CD14-positive monocyte (primary cell): Measurements from ENCODE around the gene DNMT3A. TPM values are rescaled to one million over a fixed set of nuclear protein-coding genes. Genes with fewer than 3 reads are reported as not detected.

Experiments
- DNase-seq, 3 donors: peaks; one replicate each; pipeline ENCODE4 v3.0.0-alpha.2; 2011 to 2022
- H2AFZ ChIP-seq: 2 replicates; pipeline ENCODE4 v1.6.0; 2012; ENCODE audit warnings: mild to moderate bottlenecking, low read depth, low read length, inconsistent platforms; ENCODE audit not compliant: insufficient read depth, poor library complexity, severe bottlenecking
- H3K27ac ChIP-seq, 2 donors: 1 replicate in 1 of 2; 2 replicates in 1 of 2; pipeline ENCODE4 v1.5.1; 2012 to 2013; ENCODE audit warnings: low read length in 2 of 2, control low read depth in 1 of 2, inconsistent platforms in 1 of 2, low read depth in 1 of 2, mild to moderate bottlenecking in 1 of 2
- H3K27me3 ChIP-seq, 2 donors: one replicate each; pipeline versions ENCODE4 v1.6.0 to v1.6.1; 2011 to 2013; ENCODE audit warnings: low read length in 2 of 2; ENCODE audit not compliant: control insufficient read depth in 2 of 2, insufficient read depth in 2 of 2
- H3K36me3 ChIP-seq, 2 donors: replicated peaks in 1 of 2; 1 replicate in 1 of 2; 2 replicates in 1 of 2; pipeline versions ENCODE4 v1.5.1 to v1.6.1; 2012 to 2013; ENCODE audit warnings: low read length in 2 of 2, control low read depth in 1 of 2, inconsistent platforms in 1 of 2, mild to moderate bottlenecking in 1 of 2; ENCODE audit not compliant: insufficient read depth in 2 of 2, control insufficient read depth in 1 of 2
- H3K4me1 ChIP-seq, 2 donors: 1 replicate in 1 of 2; 2 replicates in 1 of 2; pipeline versions ENCODE4 v1.5.1 to v1.6.1; 2012 to 2013; ENCODE audit warnings: low read length in 2 of 2, control low read depth in 1 of 2, inconsistent platforms in 1 of 2, mild to moderate bottlenecking in 1 of 2, moderate library complexity in 1 of 2; ENCODE audit not compliant: insufficient read depth in 2 of 2, control insufficient read depth in 1 of 2
- H3K4me2 ChIP-seq: replicated peaks from 2 replicates; pipeline ENCODE3; 2012; ENCODE audit warnings: low read length, moderate library complexity, mild to moderate bottlenecking; ENCODE audit not compliant: poor library complexity, severe bottlenecking; ENCODE audit errors: extremely low read depth
- H3K4me3 ChIP-seq, 3 experiments: fragments of 200-600 bp in 1 of 3; sonication (generic) in 1 of 3; replicated peaks in 1 of 3; 1 replicate in 2 of 3; 2 replicates in 1 of 3; pipeline ENCODE4 v1.5.1; 2011 to 2013; ENCODE audit warnings: low read length in 3 of 3, mild to moderate bottlenecking in 3 of 3, control low read depth in 2 of 3, low read depth in 2 of 3, inconsistent platforms in 1 of 3, moderate library complexity in 1 of 3
- H3K79me2 ChIP-seq: 2 replicates; pipeline ENCODE4 v1.6.0; 2012; ENCODE audit warnings: mild to moderate bottlenecking, control low read depth, inconsistent platforms, low read length, moderate library complexity; ENCODE audit not compliant: insufficient read depth
- H3K9ac ChIP-seq: 2 replicates; pipeline ENCODE4 v1.6.0; 2017; ENCODE audit warnings: low read length, mild to moderate bottlenecking; ENCODE audit not compliant: insufficient read depth, poor library complexity, severe bottlenecking
- H3K9me3 ChIP-seq, 2 donors: replicated peaks in 1 of 2; 1 replicate in 1 of 2; 2 replicates in 1 of 2; pipeline versions ENCODE4 v1.5.1 to v1.6.1; 2012 to 2013; ENCODE audit warnings: low read length in 2 of 2, control low read depth in 1 of 2; ENCODE audit not compliant: control insufficient read depth in 1 of 2, insufficient read depth in 1 of 2
- H4K20me1 ChIP-seq: 2 replicates; pipeline ENCODE4 v1.6.0; 2012; ENCODE audit warnings: mild to moderate bottlenecking, low read length, control low read depth, moderate library complexity; ENCODE audit not compliant: insufficient read depth
- H3K27ac Mint-ChIP-seq, 7 donors: one replicate each; pipeline ENCODE4 v1.8.0; 2020; ENCODE audit warnings: mild to moderate bottlenecking in 7 of 7, mixed read lengths in 7 of 7, moderate library complexity in 6 of 7, inconsistent platforms in 2 of 7
- H3K27me3 Mint-ChIP-seq, 3 donors: one replicate each; pipeline ENCODE4 v1.8.0; 2021 to 2022; ENCODE audit warnings: low read depth in 3 of 3, mild to moderate bottlenecking in 3 of 3, mixed read lengths in 3 of 3, moderate library complexity in 3 of 3, inconsistent platforms in 1 of 3
- H3K36me3 Mint-ChIP-seq, 2 donors: one replicate each; pipeline ENCODE4 v1.8.0; 2020; ENCODE audit warnings: mixed read lengths in 2 of 2, inconsistent platforms in 1 of 2, mild to moderate bottlenecking in 1 of 2
- H3K4me1 Mint-ChIP-seq: one replicate; pipeline ENCODE4 v1.8.0; 2020; ENCODE audit warnings: mild to moderate bottlenecking, mixed read lengths
- H3K4me3 Mint-ChIP-seq, 2 donors: one replicate each; pipeline ENCODE4 v1.8.0; 2020; ENCODE audit warnings: mild to moderate bottlenecking in 2 of 2, mixed read lengths in 2 of 2, moderate library complexity in 1 of 2
- H3K9me3 Mint-ChIP-seq, 7 donors: one replicate each; pipeline ENCODE4 v1.8.0; 2020 to 2022; ENCODE audit warnings: mixed read lengths in 7 of 7, mild to moderate bottlenecking in 6 of 7, moderate library complexity in 6 of 7, inconsistent platforms in 2 of 7
- CTCF ChIP-seq: fragments of 200-600 bp; IDR thresholded peaks from one replicate; pipeline ENCODE4 v1.8.0; 2022; ENCODE audit warnings: antibody characterized with exemption, mild to moderate bottlenecking
- WGBS: methylation state at CpG from one replicate; pipeline ENCODE4 v1.1.5; 2013; ENCODE audit warnings: missing lambda C conversion rate; ENCODE audit not compliant: insufficient coverage; 5-methylcytosine and 5-hydroxymethylcytosine counted together
- intact Hi-C, 2 donors: fragments of 100-400 bp; cut with micrococcal nuclease; formaldehyde crosslinking; loops; one replicate each; pipeline versions ENCODE4 v1.15.0 to v1.15.1; 2023
- polyA plus RNA-seq, 3 donors: library from polyadenylated mRNA; depleted of rRNA in 1 of 3; unstranded in 2 of 3; stranded (reverse) in 1 of 3; fragments of 300-500 nt in 2 of 3; fragments of >200 nt in 1 of 3; fragmentation: Illumina TruSeq in 2 of 3; gene quantifications; 1 replicate in 2 of 3; 2 replicates in 1 of 3; pipeline ENCODE4 v1.2.3, GENCODE V29; 2012 to 2021

Gene DNMT3A
- polyA plus RNA-seq, 3 donors, result 1.7 to 7.9 (median 2.7) TPM

DNA sequence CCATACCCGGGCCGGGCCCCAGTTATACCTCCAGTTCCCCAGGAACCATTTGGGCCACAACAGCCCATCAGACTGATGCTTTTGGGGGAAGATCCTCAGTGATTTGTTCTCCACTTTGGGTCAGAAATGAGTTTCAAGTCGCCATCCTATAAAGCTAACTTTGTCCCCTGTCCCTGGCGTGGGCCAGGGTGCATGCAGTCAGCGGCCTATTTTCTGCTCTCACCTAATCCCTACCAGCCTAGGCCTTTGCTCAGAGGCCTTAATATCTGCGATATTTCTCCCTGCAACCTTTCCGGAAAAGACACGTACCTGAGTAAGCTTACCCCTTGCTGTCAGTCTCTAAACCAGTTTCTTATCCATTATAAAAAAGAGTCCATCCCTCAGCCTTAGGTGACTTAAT lies 7.2 kb downstream of the DNMT3A start:
- Histone ChIP-seq H2AFZ (no peak overlapping the region), H4K20me1 (peaks cover 99% of the 10 kb centered on the region), H3K36me3 (no peaks in the 10 kb centered on the region), H3K27ac (no peak overlapping the region), H3K4me1 (peaks cover 4 to 10% of the 10 kb centered on the region in 2 donors), H3K4me2 (no peak overlapping the region), H3K79me2 (peaks cover 21% of the 10 kb centered on the region), H3K4me3 (no peak overlapping the region), H3K27me3 (no peaks in the 10 kb centered on the region), H3K9ac (no peak overlapping the region), H3K9me3 (no peaks in the 10 kb centered on the region)
- H3K27ac Mint-ChIP-seq, result peak overlapping the region in 2 of 7 donors; percentile 62 to 83
- no peak overlapping the region for H3K4me3 Mint-ChIP-seq
- intact Hi-C loops, result no loop called here
- H3K27me3 Mint-ChIP-seq, result peaks cover 2 to 4% (median 2%) of the 10 kb centered on the region in 3 donors
- TF ChIP-seq CTCF, result no peak
- WGBS, result 91% methylated on average over 8 of the region's 8 CpGs
- H3K36me3 Mint-ChIP-seq, result peaks cover 22 to 29% of the 10 kb centered on the region in 2 donors
- DNase-seq, result no peak
- H3K4me1 Mint-ChIP-seq, result peaks cover 41% of the 10 kb centered on the region
- H3K9me3 Mint-ChIP-seq, result peaks cover 0 to 2% (median 0%) of the 10 kb centered on the region in 7 donors

GRCh38 chr2:25333981-25334380 lies 7.7 kb downstream of the DNMT3A start:
- H3K4me1 Mint-ChIP-seq, result peaks cover 36% of the 10 kb centered on the region
- Histone ChIP-seq H4K20me1 (peaks cover 99% of the 10 kb centered on the region), H2AFZ (no peak overlapping the region), H3K4me1 (peaks cover 4 to 5% of the 10 kb centered on the region in 2 donors), H3K27ac (no peak overlapping the region), H3K4me2 (no peak overlapping the region), H3K9me3 (no peaks in the 10 kb centered on the region), H3K27me3 (no peaks in the 10 kb centered on the region), H3K9ac (no peak overlapping the region), H3K79me2 (peaks cover 17% of the 10 kb centered on the region), H3K4me3 (no peak overlapping the region), H3K36me3 (no peaks in the 10 kb centered on the region)
- intact Hi-C loops, result no loop called here
- peaks cover 0 to 2% (median 0%) of the 10 kb centered on the region in 7 donors for H3K9me3 Mint-ChIP-seq
- H3K27ac Mint-ChIP-seq, result peak overlapping the region in 1 of 7 donors; percentile 83
- no peak for DNase-seq
- no peak for TF ChIP-seq CTCF
- H3K36me3 Mint-ChIP-seq, result peaks cover 19 to 26% of the 10 kb centered on the region in 2 donors
- H3K4me3 Mint-ChIP-seq, result no peak overlapping the region
- 67% methylated on average over 1 of the region's 4 CpGs for WGBS
- H3K27me3 Mint-ChIP-seq, result peaks cover 0 to 3% (median 2%) of the 10 kb centered on the region in 3 donors
